Bronchial epithelial cell (primary cell): ENCODE data around the gene RBPMS2. TPM values are rescaled to one million over a fixed set of nuclear protein-coding genes. Genes with fewer than 3 reads are reported as not detected.

Source experiments
- DNase-seq: peaks from one replicate; pipeline ENCODE4 v3.0.0-alpha.2; 2010; ENCODE audit warnings: low read depth
- FAIRE-seq: peaks from 2 replicates; lab custom pipeline; 2011; peaks lifted over from hg19 to GRCh38; lab: Jason Lieb, UNC
- H3K27me3 ChIP-seq: 2 replicates; pipeline ENCODE4 v1.5.1; 2011; ENCODE audit warnings: low read length; ENCODE audit not compliant: control insufficient read depth, insufficient read depth
- H3K36me3 ChIP-seq: 2 replicates; pipeline ENCODE4 v1.5.1; 2011; ENCODE audit warnings: low read length; ENCODE audit not compliant: control insufficient read depth, insufficient read depth
- H3K4me3 ChIP-seq: 2 replicates; pipeline ENCODE4 v1.5.1; 2011; ENCODE audit warnings: mild to moderate bottlenecking, low read depth, low read length, control low read depth
- CTCF ChIP-seq: IDR thresholded peaks from 2 replicates; pipeline ENCODE4 v1.5.1; 2011; ENCODE audit warnings: mild to moderate bottlenecking, moderate library complexity, low read length, control low read depth, inconsistent platforms; ENCODE audit not compliant: insufficient read depth, severe bottlenecking
- total RNA-seq: library from RNA; depleted of rRNA; stranded (reverse); fragments of >200 nt; gene quantifications from 2 replicates; pipeline ENCODE4 v1.2.1, GENCODE V29; 2014

The RBPMS2 gene
- total RNA-seq, 1 donor from 2014 or later: not detected

DNA sequence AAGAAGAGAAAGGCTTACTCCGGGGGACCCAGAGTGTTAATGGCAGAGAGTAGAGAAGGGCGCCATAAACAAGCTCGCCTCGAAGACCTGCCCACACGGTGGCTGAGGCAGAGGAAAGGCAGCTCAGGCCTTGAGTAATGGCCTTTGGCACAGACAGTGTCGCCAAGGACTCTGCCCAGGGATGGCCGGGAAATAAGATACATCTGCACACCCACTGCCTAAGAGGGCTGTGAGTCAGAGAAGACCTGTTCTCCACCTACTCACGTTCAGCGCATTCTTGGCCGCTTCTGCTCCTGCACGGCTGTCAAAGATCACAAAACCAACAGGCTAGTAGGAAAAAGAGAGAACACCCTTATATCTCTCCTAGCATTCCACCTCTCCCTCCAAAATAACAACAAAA, 26.2 kb downstream of the RBPMS2 start:
- no peaks in the 10 kb centered on the region for H3K27me3 ChIP-seq
- no peak for TF ChIP-seq CTCF
- H3K36me3 ChIP-seq: no peaks in the 10 kb centered on the region
- FAIRE-seq (peak; percentile 60), DNase-seq (peak; percentile 53)
- no peak overlapping the region for H3K4me3 ChIP-seq

DNA sequence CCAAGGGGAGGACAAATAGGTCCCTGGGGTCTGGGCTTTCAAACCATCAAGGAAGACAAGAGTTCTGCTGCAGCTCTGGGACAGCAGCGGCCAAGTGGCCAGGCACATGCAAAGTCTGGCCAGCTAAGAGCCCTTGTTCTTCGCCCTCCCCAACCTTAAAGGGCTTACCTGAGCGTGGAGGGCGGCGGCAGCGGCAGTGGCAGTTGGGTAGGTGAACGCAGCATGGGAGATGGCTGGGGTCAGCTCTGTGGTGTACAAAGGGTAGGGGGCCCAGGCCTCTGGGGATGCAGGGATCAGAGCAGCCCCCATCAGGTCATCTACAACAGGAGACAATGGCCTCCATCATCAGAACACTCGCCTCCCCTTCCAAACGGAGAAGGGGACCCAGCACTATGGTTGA, 27.1 kb downstream of the RBPMS2 start:
- no peak overlapping the region for H3K4me3 ChIP-seq
- H3K36me3 ChIP-seq: no peaks in the 10 kb centered on the region
- TF ChIP-seq CTCF: no peak
- FAIRE-seq: no peak
- no peak for DNase-seq
- no peaks in the 10 kb centered on the region for H3K27me3 ChIP-seq

DNA sequence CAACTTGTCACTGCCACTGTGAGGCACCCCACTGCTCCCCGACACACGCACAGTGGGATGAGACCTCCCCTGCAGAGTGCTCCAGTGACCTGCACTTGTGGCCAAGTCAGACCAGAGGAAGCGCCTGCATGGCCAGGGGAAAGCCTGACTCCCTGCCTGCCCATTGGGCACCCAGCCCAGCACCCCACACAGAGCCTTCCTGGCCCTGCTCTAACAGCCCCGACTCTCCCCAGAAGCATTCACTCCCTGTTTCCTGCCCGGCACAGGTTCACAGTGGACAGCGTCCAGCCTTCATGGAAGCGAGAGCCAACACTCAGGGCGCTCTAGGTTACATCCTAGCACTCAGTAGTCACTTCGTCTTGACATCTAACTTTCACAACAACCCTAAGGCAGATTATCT, 27.8 kb downstream of the RBPMS2 start:
- no peaks in the 10 kb centered on the region for H3K27me3 ChIP-seq
- no peak for FAIRE-seq
- no peak overlapping the region for H3K4me3 ChIP-seq
- DNase-seq: no peak
- TF ChIP-seq CTCF: no peak
- no peaks in the 10 kb centered on the region for H3K36me3 ChIP-seq

GRCh38 chr15:64746921-64747320, 28.5 kb downstream of the RBPMS2 start:
- no peaks in the 10 kb centered on the region for H3K36me3 ChIP-seq
- no peak overlapping the region for H3K4me3 ChIP-seq
- H3K27me3 ChIP-seq: no peaks in the 10 kb centered on the region
- DNase-seq: no peak
- no peak for TF ChIP-seq CTCF
- no peak for FAIRE-seq

GRCh38 chr15:64746356-64746755, 29.0 kb downstream of the RBPMS2 start:
- Histone ChIP-seq H3K27me3 (no peaks in the 10 kb centered on the region), H3K4me3 (no peak overlapping the region), H3K36me3 (no peaks in the 10 kb centered on the region)
- DNase-seq (no peak), FAIRE-seq (no peak)
- no peak for TF ChIP-seq CTCF

GRCh38 chr15:64743691-64744090, 31.7 kb downstream of the RBPMS2 start:
- Histone ChIP-seq H3K27me3 (no peaks in the 10 kb centered on the region), H3K36me3 (no peaks in the 10 kb centered on the region), H3K4me3 (no peak overlapping the region)
- DNase-seq (no peak), FAIRE-seq (no peak)
- TF ChIP-seq CTCF: no peak
